Body of pancreas (tissue), 4 donors: ENCODE measurements around the gene WDR27. TPM values are rescaled to one million over a fixed set of nuclear protein-coding genes. Genes with fewer than 3 reads are reported as not detected.
A peak's percentile ranks its signal among the peaks of the same experiment; 100 is the strongest.

Experiments used
- ATAC-seq: fragments of 150-250 bp; one replicate; pipeline ENCODE4 v1.9.1; 2016
- DNase-seq, 4 donors: peaks; one replicate each; pipeline ENCODE4 v3.0.0-alpha.2; 2019
- H3K27ac ChIP-seq, 4 donors: fragments of 200-600 bp; sonication (generic); 1 replicate in 3 of 4; 2 replicates in 1 of 4; pipeline versions ENCODE4 v1.5.1 to v1.6.1; 2016 to 2019; ENCODE audit warnings: mild to moderate bottlenecking in 1 of 4, mixed read lengths in 1 of 4, moderate library complexity in 1 of 4
- H3K27me3 ChIP-seq, 2 donors: fragments of 200-600 bp; sonication (generic); one replicate each; pipeline ENCODE4 v1.6.0; 2016; ENCODE audit warnings: mild to moderate bottlenecking in 1 of 2
- H3K36me3 ChIP-seq, 2 donors: fragments of 200-600 bp; sonication (generic); replicated peaks in 1 of 2; 2 replicates each; pipeline ENCODE4 v1.5.1; 2016; ENCODE audit warnings: low read depth in 2 of 2; ENCODE audit not compliant: insufficient read depth in 1 of 2
- H3K4me1 ChIP-seq: fragments of 200-600 bp; sonication (generic); one replicate; pipeline ENCODE4 v1.6.0; 2016
- H3K4me3 ChIP-seq, 2 donors: fragments of 200-600 bp; sonication (generic); 1 replicate in 1 of 2; 2 replicates in 1 of 2; pipeline ENCODE4 v1.5.1; 2016 to 2019
- H3K9me3 ChIP-seq, 3 donors: fragments of 200-600 bp; sonication (generic); 1 replicate in 2 of 3; 2 replicates in 1 of 3; pipeline ENCODE4 v1.5.1; 2016
- CTCF ChIP-seq, 7 experiments: fragments of 450-650 bp in 4 of 7; fragments of 200-600 bp in 3 of 7; sonication (generic) in 3 of 7; IDR thresholded peaks; one replicate each; pipeline ENCODE4 v1.5.1; 2016 to 2019; ENCODE audit warnings: antibody characterized with exemption in 7 of 7
- POLR2A ChIP-seq, 3 donors: fragments of 450-650 bp; IDR thresholded peaks; one replicate each; pipeline ENCODE4 v1.6.1; 2016; ENCODE audit warnings: antibody characterized with exemption in 3 of 3, mild to moderate bottlenecking in 2 of 3
- WGBS, 2 donors: methylation state at CpG; one replicate each; pipeline ENCODE4 v1.1.5; 2017; 5-methylcytosine and 5-hydroxymethylcytosine counted together
- intact Hi-C: fragments of 100-400 bp; cut with DNase I; formaldehyde crosslinking; loops from one replicate; pipeline ENCODE4 v1.15.1; 2023
- total RNA-seq, 2 donors: library from RNA; depleted of rRNA; stranded (reverse); fragments of >200 nt; gene quantifications; one replicate each; pipeline ENCODE4 v1.1.0, GENCODE V29; 2016

Gene WDR27
- total RNA-seq, 2 donors from 2014 or later, result 38.2 to 38.7 TPM

- WGBS, 2 donors, result 93 to 95% methylated on average over 5 to 12 of the region's 12 CpGs
These were observed 245.0 kb downstream of the WDR27 start for GRCh38 chr6:169456840-169457239.

GRCh38 chr6:169455470-169455869 lies 246.4 kb downstream of the WDR27 start:
- no peak for DNase-seq
- TF ChIP-seq CTCF (IDR thresholded peaks at IDR 0.05) (no peak), POLR2A (IDR thresholded peaks at IDR 0.05) (no peak)
- no peaks in the 10 kb centered on the region for H3K36me3 ChIP-seq
- no peaks in the 10 kb centered on the region for H3K9me3 ChIP-seq
- no peaks in the 10 kb centered on the region for H3K27me3 ChIP-seq
- ATAC-seq, result no peak
- no peak overlapping the region for H3K4me3 ChIP-seq
- WGBS, 2 donors, result 94 to 100% methylated on average over 1 of the region's 1 CpG
- H3K27ac ChIP-seq, result no peak overlapping the region
- intact Hi-C loops, result no loop called here
- H3K4me1 ChIP-seq, result no peaks in the 10 kb centered on the region

More at GRCh38 chr6:169456840-169457239, 245.0 kb downstream of the WDR27 start:
- Histone ChIP-seq H3K9me3 (no peaks in the 10 kb centered on the region), H3K4me1 (no peaks in the 10 kb centered on the region), H3K4me3 (no peak overlapping the region), H3K27ac (no peak overlapping the region), H3K27me3 (no peaks in the 10 kb centered on the region), H3K36me3 (no peaks in the 10 kb centered on the region)
- TF ChIP-seq POLR2A (IDR thresholded peaks at IDR 0.05) (no peak), CTCF (IDR thresholded peaks at IDR 0.05) (no peak)
- intact Hi-C loops, result no loop called here
- DNase-seq, result no peak
- ATAC-seq, result no peak

GRCh38 chr6:169454872-169455204 lies 247.0 kb downstream of the WDR27 start:
- 89 to 91% methylated on average over 10 of the region's 10 CpGs for WGBS, 2 donors
- Histone ChIP-seq H3K9me3 (no peaks in the 10 kb centered on the region), H3K4me3 (no peak overlapping the region), H3K4me1 (no peaks in the 10 kb centered on the region), H3K27ac (no peak overlapping the region), H3K36me3 (no peaks in the 10 kb centered on the region), H3K27me3 (no peaks in the 10 kb centered on the region)
- no peak for DNase-seq
- TF ChIP-seq CTCF (IDR thresholded peaks at IDR 0.05) (no peak), POLR2A (IDR thresholded peaks at IDR 0.05) (no peak)
- intact Hi-C loops, result no loop called here
- ATAC-seq, result no peak

GRCh38 chr6:169454204-169454871 lies 247.5 kb downstream of the WDR27 start:
- TF ChIP-seq POLR2A (IDR thresholded peaks at IDR 0.05) (no peak), CTCF (IDR thresholded peaks at IDR 0.05) (no peak)
- no peak overlapping the region for H3K4me3 ChIP-seq
- intact Hi-C loops, result no loop called here
- no peaks in the 10 kb centered on the region for H3K27me3 ChIP-seq
- no peaks in the 10 kb centered on the region for H3K4me1 ChIP-seq
- ATAC-seq (no peak), DNase-seq (peak in 2 of 4 donors; percentile 25 to 33)
- H3K27ac ChIP-seq, result no peak overlapping the region
- no peaks in the 10 kb centered on the region for H3K9me3 ChIP-seq
- no peaks in the 10 kb centered on the region for H3K36me3 ChIP-seq
- WGBS, 2 donors, result 48 to 58% methylated on average over 7 to 8 of the region's 8 CpGs
